ENCODE measurements around the gene CHSY3.

The CHSY3 gene

GRCh38 chr5:130141659-130142320 lies 237.5 kb downstream of the CHSY3 start:
- Histone ChIP-seq H3K4me1 (ENCODE audit: control insufficient read depth, insufficient read depth, low read length) (peaks cover 4% of the 10 kb centered on the region), H3K27me3 (ENCODE audit: control insufficient read depth in 1 of 2, insufficient read depth in 2 of 2, low read length in 2 of 2) (no peaks in the 10 kb centered on the region), H3K4me3 (ENCODE audit: low read length in 2 of 2) (no peak overlapping the region)

GRCh38 chr5:130151239-130151638 lies 247.0 kb downstream of the CHSY3 start:
- no peak overlapping the region for H3K9ac ChIP-seq (ENCODE audit: low read length in 2 of 2)
- H3K36me3 ChIP-seq (ENCODE audit: control insufficient read depth in 2 of 2, insufficient read depth in 2 of 2, low read length in 2 of 2): no peaks in the 10 kb centered on the region
- no peaks in the 10 kb centered on the region for H3K9me3 ChIP-seq (ENCODE audit: control insufficient read depth in 2 of 2, low read length in 2 of 2)
- H3K27me3 ChIP-seq (ENCODE audit: control insufficient read depth in 1 of 2, insufficient read depth in 2 of 2, low read length in 2 of 2): no peaks in the 10 kb centered on the region
- no peak overlapping the region for H3K27ac ChIP-seq (ENCODE audit: low read length)
- H3K4me1 ChIP-seq (ENCODE audit: control insufficient read depth, insufficient read depth, low read length): peaks cover 9% of the 10 kb centered on the region
- no peak overlapping the region for H3K4me3 ChIP-seq (ENCODE audit: low read length in 2 of 2)

More at GRCh38 chr5:130141659-130142320, 237.5 kb downstream of the CHSY3 start:
- H3K9ac ChIP-seq (ENCODE audit: low read length in 2 of 2): no peak overlapping the region
- H3K36me3 ChIP-seq (ENCODE audit: control insufficient read depth in 2 of 2, insufficient read depth in 2 of 2, low read length in 2 of 2): no peaks in the 10 kb centered on the region
- H3K9me3 ChIP-seq (ENCODE audit: control insufficient read depth in 2 of 2, low read length in 2 of 2): no peaks in the 10 kb centered on the region
- no peak overlapping the region for H3K27ac ChIP-seq (ENCODE audit: low read length)

- H3K27ac ChIP-seq (ENCODE audit: low read length): peak overlapping the region; percentile 53
- H3K36me3 ChIP-seq (ENCODE audit: control insufficient read depth in 2 of 2, insufficient read depth in 2 of 2, low read length in 2 of 2): no peaks in the 10 kb centered on the region
- peak overlapping the region in 1 of 2 donors; percentile 31 for H3K4me3 ChIP-seq (ENCODE audit: low read length in 2 of 2)
- no peaks in the 10 kb centered on the region for H3K27me3 ChIP-seq (ENCODE audit: control insufficient read depth in 1 of 2, insufficient read depth in 2 of 2, low read length in 2 of 2)
- H3K9ac ChIP-seq (ENCODE audit: low read length in 2 of 2): peak overlapping the region; percentile 19 to 22
- peaks cover 20% of the 10 kb centered on the region for H3K4me1 ChIP-seq (ENCODE audit: control insufficient read depth, insufficient read depth, low read length)
- no peaks in the 10 kb centered on the region for H3K9me3 ChIP-seq (ENCODE audit: control insufficient read depth in 2 of 2, low read length in 2 of 2)
Observed at GRCh38 chr5:130155345-130156011, 251.2 kb downstream of the CHSY3 start.

DNA sequence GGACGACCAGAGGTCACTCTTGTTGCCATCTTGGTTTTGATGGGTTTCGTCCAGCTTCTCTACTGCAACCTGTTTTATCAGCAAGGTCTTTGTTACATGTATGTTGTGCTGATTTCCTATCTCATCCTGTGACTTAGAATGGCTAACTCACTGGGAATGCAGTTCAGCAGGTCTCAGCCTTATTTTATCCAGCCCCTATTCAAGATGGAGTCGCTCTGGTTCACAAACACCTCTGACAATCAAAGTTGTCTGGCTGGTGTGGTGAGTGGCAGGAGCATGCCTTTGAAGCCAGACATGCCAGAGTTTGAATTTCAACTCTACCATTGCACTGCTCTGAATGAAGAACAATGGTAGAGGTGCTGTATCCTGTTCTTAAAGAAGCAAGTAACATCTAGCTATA lies 253.8 kb downstream of the CHSY3 start:
- H3K4me3 ChIP-seq (ENCODE audit: low read length in 2 of 2): no peak overlapping the region
- H3K27ac ChIP-seq (ENCODE audit: low read length): no peak overlapping the region
- no peak overlapping the region for H3K9ac ChIP-seq (ENCODE audit: low read length in 2 of 2)
- H3K36me3 ChIP-seq (ENCODE audit: control insufficient read depth in 2 of 2, insufficient read depth in 2 of 2, low read length in 2 of 2): no peaks in the 10 kb centered on the region
- H3K9me3 ChIP-seq (ENCODE audit: control insufficient read depth in 2 of 2, low read length in 2 of 2): no peaks in the 10 kb centered on the region
- H3K4me1 ChIP-seq (ENCODE audit: control insufficient read depth, insufficient read depth, low read length): peaks cover 20% of the 10 kb centered on the region
- H3K27me3 ChIP-seq (ENCODE audit: control insufficient read depth in 1 of 2, insufficient read depth in 2 of 2, low read length in 2 of 2): no peaks in the 10 kb centered on the region

- Histone ChIP-seq H3K9ac (ENCODE audit: low read length in 2 of 2) (no peak overlapping the region), H3K4me1 (ENCODE audit: control insufficient read depth, insufficient read depth, low read length) (peaks cover 18% of the 10 kb centered on the region), H3K36me3 (ENCODE audit: control insufficient read depth in 2 of 2, insufficient read depth in 2 of 2, low read length in 2 of 2) (no peaks in the 10 kb centered on the region), H3K27ac (ENCODE audit: low read length) (no peak overlapping the region), H3K9me3 (ENCODE audit: control insufficient read depth in 2 of 2, low read length in 2 of 2) (no peaks in the 10 kb centered on the region), H3K27me3 (ENCODE audit: control insufficient read depth in 1 of 2, insufficient read depth in 2 of 2, low read length in 2 of 2) (no peaks in the 10 kb centered on the region), H3K4me3 (ENCODE audit: low read length in 2 of 2) (no peak overlapping the region)
Observed at GRCh38 chr5:130159968-130160367, 255.7 kb downstream of the CHSY3 start.

DNA sequence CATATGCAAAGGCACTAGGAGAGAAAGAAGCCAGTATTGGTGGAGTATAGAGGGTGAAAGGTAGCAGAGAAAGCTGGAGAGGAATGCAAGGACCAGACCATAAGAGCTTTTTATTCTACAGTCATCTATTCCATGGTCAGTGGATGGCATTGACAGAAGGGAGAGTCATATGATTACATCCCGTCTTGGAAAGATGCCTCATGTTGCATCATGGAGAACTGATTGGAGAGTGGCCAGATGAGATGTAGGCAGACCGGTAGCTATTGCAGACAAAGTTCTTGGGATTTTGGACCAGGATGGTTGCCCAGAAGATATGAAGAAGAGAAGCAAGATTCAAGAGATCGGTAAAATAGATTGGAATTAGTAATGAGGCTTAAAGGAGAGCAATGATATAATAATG lies 260.7 kb downstream of the CHSY3 start:
- H3K9me3 ChIP-seq (ENCODE audit: control insufficient read depth in 2 of 2, low read length in 2 of 2): no peaks in the 10 kb centered on the region
- no peak overlapping the region for H3K27ac ChIP-seq (ENCODE audit: low read length)
- H3K4me3 ChIP-seq (ENCODE audit: low read length in 2 of 2): no peak overlapping the region
- no peaks in the 10 kb centered on the region for H3K4me1 ChIP-seq (ENCODE audit: control insufficient read depth, insufficient read depth, low read length)
- no peak overlapping the region for H3K9ac ChIP-seq (ENCODE audit: low read length in 2 of 2)
- no peaks in the 10 kb centered on the region for H3K27me3 ChIP-seq (ENCODE audit: control insufficient read depth in 1 of 2, insufficient read depth in 2 of 2, low read length in 2 of 2)
- no peaks in the 10 kb centered on the region for H3K36me3 ChIP-seq (ENCODE audit: control insufficient read depth in 2 of 2, insufficient read depth in 2 of 2, low read length in 2 of 2)

- no peak overlapping the region for H3K9ac ChIP-seq (ENCODE audit: low read length in 2 of 2)
- H3K9me3 ChIP-seq (ENCODE audit: control insufficient read depth in 2 of 2, low read length in 2 of 2): no peaks in the 10 kb centered on the region
- H3K27me3 ChIP-seq (ENCODE audit: control insufficient read depth in 1 of 2, insufficient read depth in 2 of 2, low read length in 2 of 2): no peaks in the 10 kb centered on the region
- no peaks in the 10 kb centered on the region for H3K36me3 ChIP-seq (ENCODE audit: control insufficient read depth in 2 of 2, insufficient read depth in 2 of 2, low read length in 2 of 2)
- H3K4me1 ChIP-seq (ENCODE audit: control insufficient read depth, insufficient read depth, low read length): no peaks in the 10 kb centered on the region
- H3K27ac ChIP-seq (ENCODE audit: low read length): no peak overlapping the region
- no peak overlapping the region for H3K4me3 ChIP-seq (ENCODE audit: low read length in 2 of 2)
Observed at GRCh38 chr5:130166839-130167490, 262.7 kb downstream of the CHSY3 start.

- H3K36me3 ChIP-seq (ENCODE audit: control insufficient read depth in 2 of 2, insufficient read depth in 2 of 2, low read length in 2 of 2): no peaks in the 10 kb centered on the region
- H3K27me3 ChIP-seq (ENCODE audit: control insufficient read depth in 1 of 2, insufficient read depth in 2 of 2, low read length in 2 of 2): no peaks in the 10 kb centered on the region
- H3K27ac ChIP-seq (ENCODE audit: low read length): no peak overlapping the region
- no peaks in the 10 kb centered on the region for H3K4me1 ChIP-seq (ENCODE audit: control insufficient read depth, insufficient read depth, low read length)
- H3K9ac ChIP-seq (ENCODE audit: low read length in 2 of 2): no peak overlapping the region
- no peak overlapping the region for H3K4me3 ChIP-seq (ENCODE audit: low read length in 2 of 2)
- H3K9me3 ChIP-seq (ENCODE audit: control insufficient read depth in 2 of 2, low read length in 2 of 2): no peaks in the 10 kb centered on the region
Observed at GRCh38 chr5:130168211-130168610, 263.9 kb downstream of the CHSY3 start.

DNA sequence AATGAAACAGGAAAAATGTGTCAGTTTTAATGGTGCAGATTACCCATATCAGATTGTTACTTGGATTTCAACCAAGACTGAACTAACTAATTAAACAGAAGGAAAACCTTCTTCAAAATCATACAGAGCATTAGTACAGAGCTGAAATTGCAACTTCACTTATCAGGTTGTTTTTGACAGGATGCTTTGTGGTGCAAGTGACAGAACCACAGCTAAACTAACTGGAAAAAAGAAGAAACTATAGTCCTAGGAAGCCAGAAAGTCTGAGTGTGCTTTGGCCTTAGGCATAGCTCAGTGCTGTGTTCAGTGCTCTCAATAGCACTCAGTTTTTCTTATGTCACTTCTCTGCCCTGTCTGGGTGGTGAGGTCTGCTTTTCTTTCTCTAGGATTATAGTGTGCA lies 267.4 kb downstream of the CHSY3 start:
- Histone ChIP-seq H3K27me3 (ENCODE audit: control insufficient read depth in 1 of 2, insufficient read depth in 2 of 2, low read length in 2 of 2) (no peaks in the 10 kb centered on the region), H3K4me1 (ENCODE audit: control insufficient read depth, insufficient read depth, low read length) (no peaks in the 10 kb centered on the region), H3K9ac (ENCODE audit: low read length in 2 of 2) (no peak overlapping the region), H3K36me3 (ENCODE audit: control insufficient read depth in 2 of 2, insufficient read depth in 2 of 2, low read length in 2 of 2) (no peaks in the 10 kb centered on the region), H3K4me3 (ENCODE audit: low read length in 2 of 2) (no peak overlapping the region), H3K27ac (ENCODE audit: low read length) (no peak overlapping the region), H3K9me3 (ENCODE audit: control insufficient read depth in 2 of 2, low read length in 2 of 2) (no peaks in the 10 kb centered on the region)

GRCh38 chr5:130183115-130183514 lies 278.9 kb downstream of the CHSY3 start:
- Histone ChIP-seq H3K27ac (ENCODE audit: low read length) (no peak overlapping the region), H3K36me3 (ENCODE audit: control insufficient read depth in 2 of 2, insufficient read depth in 2 of 2, low read length in 2 of 2) (no peaks in the 10 kb centered on the region), H3K4me1 (ENCODE audit: control insufficient read depth, insufficient read depth, low read length) (no peaks in the 10 kb centered on the region), H3K9ac (ENCODE audit: low read length in 2 of 2) (no peak overlapping the region), H3K27me3 (ENCODE audit: control insufficient read depth in 1 of 2, insufficient read depth in 2 of 2, low read length in 2 of 2) (no peaks in the 10 kb centered on the region), H3K9me3 (ENCODE audit: control insufficient read depth in 2 of 2, low read length in 2 of 2) (no peaks in the 10 kb centered on the region), H3K4me3 (ENCODE audit: low read length in 2 of 2) (no peak overlapping the region)

- Histone ChIP-seq H3K4me3 (ENCODE audit: low read length in 2 of 2) (no peak overlapping the region), H3K9me3 (ENCODE audit: control insufficient read depth in 2 of 2, low read length in 2 of 2) (no peaks in the 10 kb centered on the region), H3K27ac (ENCODE audit: low read length) (no peak overlapping the region), H3K36me3 (ENCODE audit: control insufficient read depth in 2 of 2, insufficient read depth in 2 of 2, low read length in 2 of 2) (no peaks in the 10 kb centered on the region), H3K27me3 (ENCODE audit: control insufficient read depth in 1 of 2, insufficient read depth in 2 of 2, low read length in 2 of 2) (no peaks in the 10 kb centered on the region), H3K4me1 (ENCODE audit: control insufficient read depth, insufficient read depth, low read length) (no peaks in the 10 kb centered on the region), H3K9ac (ENCODE audit: low read length in 2 of 2) (no peak overlapping the region)
Observed at GRCh38 chr5:130189961-130190360, 285.7 kb downstream of the CHSY3 start.

All from stomach smooth muscle (tissue), 2 donors.